Rectal smooth muscle tissue (tissue), 1 donor: ENCODE data around the gene FARP1.

ENCODE experiments used
- H3K27ac ChIP-seq: one replicate; pipeline ENCODE4 v1.7.0; 2013; ENCODE audit warnings: low read depth, low read length, inconsistent platforms
- H3K27me3 ChIP-seq: one replicate; pipeline ENCODE4 v1.7.0; 2013; ENCODE audit warnings: low read length; ENCODE audit not compliant: control insufficient read depth, insufficient read depth
- H3K36me3 ChIP-seq: one replicate; pipeline ENCODE4 v1.7.0; 2013; ENCODE audit warnings: low read length; ENCODE audit not compliant: control insufficient read depth, insufficient read depth
- H3K4me1 ChIP-seq: one replicate; pipeline ENCODE4 v1.7.0; 2013; ENCODE audit warnings: low read length; ENCODE audit not compliant: control insufficient read depth, insufficient read depth
- H3K4me3 ChIP-seq: one replicate; pipeline ENCODE4 v1.7.0; 2013; ENCODE audit warnings: low read length
- H3K9ac ChIP-seq: one replicate; pipeline ENCODE4 v1.7.0; 2013; ENCODE audit warnings: low read length

FARP1 gene

DNA sequence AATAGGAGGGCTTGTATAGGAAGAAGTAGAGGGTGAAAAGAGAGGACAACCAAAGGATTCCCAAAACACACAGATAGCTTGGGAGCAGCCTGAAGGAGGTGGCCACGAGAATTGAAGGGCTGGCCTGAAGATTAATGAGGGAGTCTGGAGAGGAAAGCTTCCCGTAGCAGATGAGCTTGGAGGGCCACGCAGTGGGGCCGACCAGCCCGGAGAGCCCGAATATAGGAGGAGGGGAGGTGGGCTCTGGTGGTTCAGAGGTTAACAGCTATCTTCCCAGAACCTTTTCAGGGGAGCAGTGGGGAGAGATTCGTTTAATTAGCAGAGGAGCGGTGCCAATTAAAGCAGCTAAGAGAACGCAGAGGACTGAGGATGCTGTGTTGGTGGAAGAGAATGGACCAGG lies 279.2 kb downstream of the FARP1 start:
- Histone ChIP-seq H3K36me3 (no peaks in the 10 kb centered on the region), H3K27ac (no peak overlapping the region), H3K4me1 (no peaks in the 10 kb centered on the region), H3K27me3 (no peaks in the 10 kb centered on the region), H3K4me3 (no peak overlapping the region), H3K9ac (no peak overlapping the region)

DNA sequence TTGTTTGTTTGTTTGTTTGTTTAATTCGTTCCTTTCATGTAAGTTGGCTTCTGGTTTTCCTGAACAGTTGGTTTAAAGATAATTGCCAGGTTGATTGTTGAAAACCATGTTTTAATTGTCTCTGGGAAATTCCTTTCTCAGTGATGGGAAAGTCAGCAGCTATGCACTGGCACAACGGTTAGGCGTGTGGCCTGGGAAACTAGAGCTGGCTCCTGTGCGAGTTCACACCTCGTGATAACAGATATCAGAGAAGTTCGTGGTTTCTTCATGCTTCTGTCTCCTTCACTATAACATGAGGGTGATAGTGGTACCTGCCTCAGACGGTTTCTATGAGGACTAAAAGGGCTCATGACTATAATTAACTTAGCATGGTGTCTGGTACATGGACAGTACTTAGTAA lies 280.5 kb downstream of the FARP1 start:
- no peaks in the 10 kb centered on the region for H3K27me3 ChIP-seq
- no peak overlapping the region for H3K4me3 ChIP-seq
- H3K4me1 ChIP-seq = no peaks in the 10 kb centered on the region
- peaks cover 3% of the 10 kb centered on the region for H3K36me3 ChIP-seq
- H3K9ac ChIP-seq = no peak overlapping the region
- H3K27ac ChIP-seq = no peak overlapping the region

DNA sequence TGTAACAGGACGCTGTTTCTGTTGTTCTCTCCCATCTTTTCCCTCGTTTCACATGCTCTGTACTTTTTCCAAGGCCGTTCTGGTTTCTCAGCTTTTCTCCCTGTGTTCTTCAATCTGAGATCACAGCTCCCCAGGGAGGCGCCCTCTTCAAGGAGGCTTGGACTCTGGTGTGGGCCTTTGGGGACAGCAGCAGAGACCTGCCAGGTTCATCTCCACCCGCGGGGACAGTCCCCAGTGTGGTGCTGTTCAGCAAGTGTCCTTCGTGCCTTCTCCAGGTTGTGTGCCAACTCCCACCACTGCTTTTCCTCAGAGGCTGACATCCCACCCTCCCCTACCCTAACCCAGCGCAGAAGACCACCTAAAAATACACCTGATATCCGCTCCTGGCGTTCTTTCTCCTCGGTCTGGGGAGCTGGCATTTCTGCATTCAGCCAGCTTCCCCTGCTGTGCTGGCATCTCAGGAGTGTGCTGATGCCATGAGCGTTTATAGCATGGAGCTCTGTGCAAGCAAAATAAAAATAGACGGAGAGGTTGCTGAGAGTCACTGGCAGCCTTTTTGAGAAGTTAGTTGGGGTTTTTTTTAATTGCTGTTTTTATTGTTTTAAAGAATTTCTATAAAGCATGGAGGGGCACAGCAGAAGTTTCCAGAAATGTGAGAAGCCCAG lies 284.6 kb downstream of the FARP1 start:
- H3K9ac ChIP-seq = no peak overlapping the region
- H3K4me1 ChIP-seq = no peaks in the 10 kb centered on the region
- no peak overlapping the region for H3K4me3 ChIP-seq
- no peaks in the 10 kb centered on the region for H3K27me3 ChIP-seq
- no peak overlapping the region for H3K27ac ChIP-seq
- peaks cover 3% of the 10 kb centered on the region for H3K36me3 ChIP-seq

DNA sequence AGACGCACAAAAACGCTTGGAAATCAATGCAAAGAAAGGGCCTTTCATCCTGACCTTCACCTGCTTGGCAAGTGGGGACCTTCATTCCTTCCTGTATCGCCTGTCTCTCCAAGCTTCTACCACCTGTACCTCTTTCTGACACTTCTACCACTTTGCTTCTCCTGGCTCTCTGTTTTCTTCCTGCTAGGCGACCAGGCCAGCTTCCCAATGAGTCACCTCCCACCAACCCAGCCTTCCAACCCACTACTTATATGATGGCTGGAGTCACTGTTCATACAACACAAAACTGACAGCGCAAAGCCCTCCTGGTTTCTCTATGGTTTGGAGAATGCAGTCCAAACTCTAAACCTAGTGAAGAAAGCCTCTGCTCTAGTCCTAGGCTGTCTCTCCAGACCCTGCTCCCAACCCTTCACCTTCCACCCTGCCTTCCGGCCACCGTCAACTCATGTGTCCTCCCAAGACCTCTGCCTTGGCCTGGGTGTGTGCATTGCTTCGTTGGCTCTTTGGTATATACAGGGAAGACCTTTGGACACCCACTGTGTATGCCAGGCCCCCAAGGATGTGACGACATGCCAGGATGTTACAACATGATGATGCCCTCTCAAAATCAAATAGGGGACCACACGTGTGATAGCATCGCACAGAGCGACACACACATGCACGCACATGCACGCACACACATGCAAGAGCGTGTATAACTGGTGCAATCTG lies 285.5 kb downstream of the FARP1 start:
- H3K4me1 ChIP-seq = no peaks in the 10 kb centered on the region
- H3K27me3 ChIP-seq = no peaks in the 10 kb centered on the region
- no peak overlapping the region for H3K4me3 ChIP-seq
- no peak overlapping the region for H3K9ac ChIP-seq
- no peak overlapping the region for H3K27ac ChIP-seq
- H3K36me3 ChIP-seq = peaks cover 3% of the 10 kb centered on the region

DNA sequence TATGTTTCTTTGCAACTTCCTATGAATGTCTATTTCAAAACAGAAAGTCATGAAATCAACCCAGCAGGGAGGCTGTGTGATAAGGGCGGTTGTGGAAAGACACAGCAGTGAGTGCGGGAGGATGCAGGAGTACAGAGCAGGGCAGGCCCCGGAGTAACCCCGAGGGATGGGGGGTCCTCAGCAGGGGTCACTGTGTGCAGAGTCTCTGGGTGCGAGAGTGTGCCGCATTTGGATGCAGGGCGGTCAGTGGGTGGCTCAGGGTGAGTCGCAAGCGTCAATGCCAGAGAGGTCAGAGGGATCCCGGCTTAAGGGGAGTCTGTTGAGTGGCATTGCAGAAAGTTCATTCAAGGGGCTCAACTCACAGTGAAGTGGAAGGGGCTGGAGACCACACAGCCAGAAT lies 286.2 kb downstream of the FARP1 start:
- Histone ChIP-seq H3K4me3 (no peak overlapping the region), H3K27me3 (no peaks in the 10 kb centered on the region), H3K9ac (no peak overlapping the region), H3K4me1 (no peaks in the 10 kb centered on the region), H3K36me3 (peaks cover 3% of the 10 kb centered on the region), H3K27ac (no peak overlapping the region)

DNA sequence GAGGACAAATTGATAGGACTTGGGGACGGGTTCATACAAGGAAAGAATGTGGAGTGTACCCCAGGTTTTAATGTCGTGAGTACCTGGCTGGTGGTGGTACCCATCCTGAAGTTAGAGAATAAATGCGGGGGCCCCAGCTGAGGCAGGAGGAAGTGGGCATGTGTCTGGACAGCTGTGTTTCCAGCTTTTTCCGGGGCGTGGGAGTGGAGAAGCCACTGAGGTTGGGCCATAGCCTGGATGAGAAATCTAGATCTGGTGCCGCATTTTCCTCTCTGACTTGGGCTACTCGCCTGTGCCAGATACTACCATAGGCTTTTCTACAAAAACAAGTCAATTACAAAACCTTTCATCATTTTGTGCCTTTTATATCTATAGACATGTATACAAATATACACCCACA lies 286.6 kb downstream of the FARP1 start:
- H3K36me3 ChIP-seq = peaks cover 3% of the 10 kb centered on the region
- H3K9ac ChIP-seq = no peak overlapping the region
- H3K4me1 ChIP-seq = no peaks in the 10 kb centered on the region
- H3K27me3 ChIP-seq = no peaks in the 10 kb centered on the region
- H3K4me3 ChIP-seq = no peak overlapping the region
- no peak overlapping the region for H3K27ac ChIP-seq

DNA sequence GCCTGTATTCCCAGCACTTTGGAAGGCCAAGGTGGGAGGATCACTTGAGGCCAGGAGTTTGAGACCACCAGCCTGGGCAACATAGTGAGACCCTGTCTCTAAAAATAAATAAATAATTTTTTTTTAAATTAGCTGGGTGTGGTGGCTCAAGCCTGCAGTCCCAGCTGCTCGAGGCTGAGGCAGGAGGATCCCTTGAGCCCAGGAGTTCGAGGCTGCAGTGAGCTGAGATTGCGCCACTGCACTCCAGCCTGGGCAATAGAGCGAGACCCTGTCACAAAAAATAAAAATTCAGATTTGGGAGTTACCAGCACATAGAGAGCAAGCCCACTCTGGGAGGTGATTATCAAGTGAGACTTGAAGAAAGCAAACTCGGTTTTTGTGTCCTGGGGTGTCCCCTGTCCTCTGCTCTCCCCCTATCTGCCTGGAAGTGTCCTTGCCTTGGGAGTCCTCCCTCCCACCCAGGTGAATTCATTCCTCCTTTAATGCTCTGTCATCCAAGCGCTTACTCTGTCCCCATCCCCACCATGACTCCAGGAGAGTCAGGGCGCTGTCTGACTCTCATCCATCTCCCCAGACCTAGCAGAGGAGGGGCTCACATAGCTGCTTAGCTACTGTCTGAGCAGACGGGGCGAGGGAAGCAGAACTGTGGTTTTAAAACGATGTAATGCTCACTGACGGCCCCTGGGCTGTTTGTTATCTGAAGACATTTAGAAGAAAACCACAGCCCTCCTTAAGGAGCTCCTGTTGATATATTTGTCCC lies 287.3 kb downstream of the FARP1 start:
- Histone ChIP-seq H3K36me3 (peaks cover 3% of the 10 kb centered on the region), H3K9ac (no peak overlapping the region), H3K4me3 (no peak overlapping the region), H3K27me3 (no peaks in the 10 kb centered on the region), H3K27ac (no peak overlapping the region), H3K4me1 (no peaks in the 10 kb centered on the region)

DNA sequence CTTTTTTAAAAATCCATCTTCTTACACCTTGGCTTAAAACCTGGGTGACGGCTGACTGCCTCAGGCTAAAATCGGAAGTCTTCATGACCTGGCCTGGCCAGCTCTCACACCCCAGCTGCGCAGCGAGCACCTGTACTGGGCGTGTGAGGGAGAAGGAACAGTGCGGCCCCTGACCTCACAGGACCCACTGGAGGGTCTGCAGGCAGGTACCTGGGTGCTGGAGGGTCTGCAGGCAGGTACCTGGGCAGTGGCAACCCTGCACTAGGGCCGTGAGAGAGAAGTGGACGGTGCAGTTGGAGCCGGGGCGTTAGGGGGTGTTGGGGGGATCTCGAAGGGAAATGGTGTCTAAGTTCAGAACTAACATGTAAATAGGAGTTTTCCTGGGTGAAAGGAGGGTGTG lies 289.7 kb downstream of the FARP1 start:
- Histone ChIP-seq H3K27me3 (no peaks in the 10 kb centered on the region), H3K36me3 (peaks cover 3% of the 10 kb centered on the region), H3K4me3 (no peak overlapping the region)

DNA sequence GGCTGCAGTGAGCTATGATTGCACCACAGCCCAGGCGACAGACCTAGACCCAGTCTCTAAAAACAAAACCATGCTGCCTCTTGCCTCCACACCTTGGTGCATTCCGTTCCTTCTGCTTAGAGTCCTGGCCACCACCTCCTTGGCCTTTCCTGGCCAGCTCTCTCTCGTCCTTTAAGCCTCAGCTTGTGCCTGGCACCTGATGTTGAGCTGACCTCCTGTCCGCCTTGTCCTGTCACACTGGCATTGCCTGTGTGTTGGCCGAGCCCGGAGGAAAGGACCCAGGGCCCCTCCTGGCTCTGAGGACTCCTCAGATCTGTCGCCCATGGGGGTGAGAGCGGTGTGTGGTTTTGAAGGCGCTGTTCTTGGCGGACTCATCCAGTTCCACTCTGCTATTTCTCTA lies 290.8 kb downstream of the FARP1 start:
- Histone ChIP-seq H3K4me1 (no peaks in the 10 kb centered on the region), H3K36me3 (no peaks in the 10 kb centered on the region), H3K4me3 (no peak overlapping the region), H3K9ac (no peak overlapping the region), H3K27me3 (no peaks in the 10 kb centered on the region), H3K27ac (no peak overlapping the region)

More for the DNA sequence above, 289.7 kb downstream of the FARP1 start:
- H3K9ac ChIP-seq = no peak overlapping the region
- H3K27ac ChIP-seq = no peak overlapping the region
- H3K4me1 ChIP-seq = no peaks in the 10 kb centered on the region

DNA sequence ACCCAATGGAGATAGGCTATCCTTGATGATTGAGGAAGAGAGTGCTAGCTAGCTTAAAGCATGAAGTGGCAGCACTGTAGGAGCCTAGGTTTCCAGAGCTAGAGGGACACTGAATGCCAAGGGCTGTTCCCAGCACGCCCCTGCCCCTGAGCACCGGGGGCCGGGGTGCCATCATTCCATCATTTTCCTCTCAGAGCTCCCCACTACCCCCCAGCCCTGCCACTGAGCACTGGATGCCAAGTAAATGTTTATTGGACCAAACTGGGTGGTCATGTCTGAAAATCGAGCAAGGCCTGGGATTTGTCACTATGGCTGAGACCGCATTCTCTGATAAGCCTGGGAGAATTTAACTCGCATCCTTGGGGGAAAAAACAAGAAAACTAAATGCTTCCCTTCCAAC lies 291.2 kb downstream of the FARP1 start:
- Histone ChIP-seq H3K36me3 (no peaks in the 10 kb centered on the region), H3K4me1 (no peaks in the 10 kb centered on the region), H3K9ac (no peak overlapping the region), H3K27me3 (no peaks in the 10 kb centered on the region), H3K4me3 (no peak overlapping the region), H3K27ac (no peak overlapping the region)

DNA sequence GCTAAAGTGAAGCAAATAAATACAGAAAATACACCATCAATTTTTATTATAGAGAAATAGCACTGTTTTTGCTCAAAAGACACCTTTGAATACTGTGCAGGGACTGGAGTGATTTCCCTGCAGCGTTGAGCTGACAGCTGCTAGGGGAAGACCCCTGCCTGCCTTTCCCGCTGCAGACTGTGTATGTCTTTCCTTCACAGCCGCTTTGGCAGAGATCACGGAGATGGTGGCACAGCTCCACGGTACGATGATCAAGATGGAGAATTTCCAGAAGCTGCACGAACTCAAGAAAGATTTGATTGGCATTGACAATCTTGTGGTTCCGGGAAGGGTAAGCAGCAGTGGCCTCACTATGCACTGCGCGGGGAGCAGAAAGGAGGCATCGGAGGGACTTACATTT lies 292.5 kb downstream of the FARP1 start:
- Histone ChIP-seq H3K9ac (no peak overlapping the region), H3K4me1 (no peaks in the 10 kb centered on the region), H3K27ac (no peak overlapping the region), H3K27me3 (no peaks in the 10 kb centered on the region), H3K4me3 (no peak overlapping the region), H3K36me3 (no peaks in the 10 kb centered on the region)

DNA sequence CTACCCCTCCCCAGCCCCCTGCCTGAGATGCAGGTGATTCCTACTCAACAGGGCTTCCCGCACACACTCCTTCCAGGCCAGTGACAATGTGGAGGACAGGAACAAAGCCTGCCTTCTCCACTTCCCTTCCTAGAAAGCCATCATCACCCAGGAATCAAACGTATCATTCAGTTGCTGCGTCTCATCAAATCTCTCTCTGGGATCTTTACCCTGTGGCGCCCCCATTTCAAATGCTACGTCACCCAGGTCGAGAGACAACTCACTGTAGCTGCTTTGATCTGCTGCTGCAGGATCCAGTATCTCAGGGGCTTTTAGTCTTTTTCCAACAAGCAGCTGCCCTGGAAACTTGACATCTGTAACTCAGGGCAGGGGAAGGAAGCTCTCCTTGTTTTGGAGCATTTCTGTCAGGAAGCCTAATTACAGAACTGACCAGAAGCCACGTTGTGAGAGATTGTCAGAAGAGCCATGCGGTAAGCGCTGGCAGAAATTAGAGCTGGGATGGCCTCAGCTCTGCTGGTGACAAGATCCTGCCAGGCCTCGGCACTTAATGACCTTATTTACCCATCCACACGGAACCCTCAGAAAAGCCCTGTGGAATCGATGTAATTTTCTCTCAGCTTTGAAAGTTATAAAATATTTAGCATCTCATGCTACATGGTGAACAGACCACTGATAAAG lies 293.5 kb downstream of the FARP1 start:
- Histone ChIP-seq H3K4me3 (no peak overlapping the region), H3K4me1 (no peaks in the 10 kb centered on the region), H3K36me3 (no peaks in the 10 kb centered on the region), H3K9ac (no peak overlapping the region), H3K27me3 (no peaks in the 10 kb centered on the region), H3K27ac (no peak overlapping the region)
